ENCODE results near the gene GPR153. TPM values are rescaled to one million over a fixed set of nuclear protein-coding genes. Genes with fewer than 3 reads are reported as not detected.

GPR153 gene
- total RNA-seq, 1 donor from 2014 or later, result 7.2 TPM

- DNase-seq (ENCODE audit: low spot score), result no peak
Measured at GRCh38 chr1:6269720-6270400, 9.0 kb upstream of the GPR153 start.

- no peak for DNase-seq (ENCODE audit: low spot score)
Measured at GRCh38 chr1:6269296-6269695, 8.4 kb upstream of the GPR153 start.

DNA sequence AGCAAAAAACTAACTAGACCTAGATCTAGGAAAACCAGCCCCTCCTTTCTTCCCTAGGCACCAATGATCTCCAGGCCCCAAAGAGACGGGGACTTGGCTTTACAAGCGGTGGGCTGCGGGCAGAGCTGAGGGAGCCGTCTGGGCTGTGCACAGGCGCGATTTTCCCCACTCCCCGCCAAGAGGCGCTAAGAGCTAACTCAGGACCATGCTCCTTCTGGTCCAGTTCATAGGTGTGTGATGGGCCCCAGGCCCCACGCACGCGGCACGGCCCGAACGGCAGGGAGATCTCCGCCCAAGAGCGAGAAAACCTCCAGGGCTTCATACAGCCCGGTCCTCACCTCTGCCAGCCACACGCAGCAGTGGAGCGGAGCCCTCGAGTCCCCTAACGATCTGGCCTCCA is 7.5 kb upstream of the GPR153 start:
- DNase-seq (ENCODE audit: low spot score), result no peak

- DNase-seq (ENCODE audit: low spot score), result no peak
Measured at GRCh38 chr1:6267686-6268322, 6.9 kb upstream of the GPR153 start.

DNA sequence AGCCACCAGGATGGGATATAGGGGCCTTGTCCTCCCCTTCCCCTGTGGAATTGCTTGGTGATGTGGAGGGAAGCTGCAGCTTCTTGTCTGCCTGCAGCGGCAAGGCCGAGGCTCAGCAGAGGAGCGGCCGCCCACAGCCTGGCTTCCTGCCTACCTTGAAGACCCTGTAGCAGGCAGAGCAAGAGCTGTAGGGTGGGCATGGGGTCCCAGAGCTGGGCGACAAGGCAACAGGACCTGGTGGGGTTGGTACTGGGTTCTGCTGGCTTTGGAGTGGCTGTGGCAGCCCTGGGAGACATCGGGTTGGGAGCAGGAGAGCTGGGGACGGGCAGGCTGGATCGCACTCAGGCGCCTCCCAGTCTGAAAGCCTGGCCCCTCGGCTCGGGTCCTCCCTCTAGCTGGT is 5.7 kb upstream of the GPR153 start:
- no peak for DNase-seq (ENCODE audit: low spot score)

GRCh38 chr1:6265151-6265550 is 4.3 kb upstream of the GPR153 start:
- DNase-seq (ENCODE audit: low spot score), result no peak

DNA sequence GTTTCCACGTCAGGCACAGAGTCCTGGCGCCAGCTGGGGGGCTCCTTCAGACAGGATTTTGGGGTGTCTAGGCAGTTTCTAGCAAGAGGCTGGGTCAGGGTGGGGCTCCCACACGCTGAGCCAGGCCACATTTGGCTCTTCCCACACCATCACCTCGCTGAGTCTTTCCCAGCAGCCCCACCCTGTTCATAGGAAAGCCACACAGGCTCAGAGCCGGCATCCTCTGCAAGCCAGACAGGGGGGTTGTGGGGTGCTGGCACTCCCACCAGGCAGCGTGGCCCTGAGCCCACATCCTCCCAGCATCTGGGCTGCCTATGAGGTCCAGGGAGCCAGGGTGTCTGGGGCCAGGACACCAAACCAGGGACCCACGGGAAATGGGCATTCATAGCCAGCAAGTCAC is 2.8 kb upstream of the GPR153 start:
- no peak for DNase-seq (ENCODE audit: low spot score)

DNA sequence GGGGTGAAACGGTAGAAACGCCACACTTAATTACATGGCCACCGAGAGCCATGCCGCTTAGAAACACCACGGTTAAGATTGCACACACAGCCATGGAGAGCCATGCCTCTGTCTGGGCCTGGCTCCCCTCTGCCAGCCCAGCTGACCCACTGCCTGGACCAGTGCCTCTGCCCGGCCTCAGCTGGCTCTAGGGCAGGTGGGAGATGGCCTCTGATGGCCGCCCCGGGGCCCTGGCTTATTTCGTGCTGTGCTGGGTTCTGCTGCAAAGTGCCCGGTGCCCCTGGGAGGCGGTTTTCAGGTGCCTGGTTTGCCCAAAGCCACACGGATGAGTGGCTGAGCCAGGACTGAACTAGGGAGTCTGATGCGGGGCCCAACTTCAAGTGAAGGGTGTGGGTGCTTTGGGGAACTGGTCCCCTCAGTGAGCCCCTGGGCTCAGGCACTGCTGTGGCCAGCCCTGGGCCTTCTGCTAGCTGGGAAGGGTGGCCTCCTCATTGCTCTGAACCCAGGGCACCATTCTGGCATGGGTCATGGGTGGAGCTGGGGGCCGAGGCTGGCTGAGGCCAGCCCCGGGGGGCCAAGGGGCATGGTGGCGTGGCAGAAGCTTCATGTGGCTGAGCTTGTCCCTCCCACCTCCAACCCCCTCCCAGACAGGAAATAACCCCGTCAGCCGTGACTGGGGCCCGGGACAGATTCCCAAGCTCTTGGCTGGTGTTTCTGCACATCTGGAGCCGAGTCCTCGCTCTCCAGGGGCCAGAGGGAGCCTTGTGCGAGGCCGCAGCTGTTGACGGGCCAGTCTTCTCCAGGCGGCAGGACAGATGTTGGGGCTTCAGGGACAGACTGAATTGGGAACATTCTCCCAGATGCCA is 1.9 kb upstream of the GPR153 start:
- no peak for DNase-seq (ENCODE audit: low spot score)

DNA sequence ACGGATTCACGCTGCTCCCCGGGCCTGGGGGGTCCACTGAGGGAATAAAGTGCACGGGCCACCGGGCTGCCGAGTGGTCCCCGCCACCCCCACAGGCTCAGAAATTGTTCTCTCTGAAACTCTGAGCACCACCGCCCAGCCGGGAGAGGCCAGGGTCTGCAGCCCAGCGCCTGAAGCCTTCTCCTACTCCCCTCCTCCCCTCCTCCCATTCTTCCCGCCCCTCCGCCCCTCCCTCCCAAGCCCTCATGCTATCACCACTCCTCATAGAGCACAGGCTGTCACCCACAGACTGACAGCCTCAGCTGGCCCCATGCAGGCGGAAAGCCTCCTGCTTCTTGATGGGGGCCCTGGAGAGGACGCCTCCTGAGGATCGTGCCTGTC is 707 bp upstream of the GPR153 start:
- no peak for DNase-seq (ENCODE audit: low spot score)

DNA sequence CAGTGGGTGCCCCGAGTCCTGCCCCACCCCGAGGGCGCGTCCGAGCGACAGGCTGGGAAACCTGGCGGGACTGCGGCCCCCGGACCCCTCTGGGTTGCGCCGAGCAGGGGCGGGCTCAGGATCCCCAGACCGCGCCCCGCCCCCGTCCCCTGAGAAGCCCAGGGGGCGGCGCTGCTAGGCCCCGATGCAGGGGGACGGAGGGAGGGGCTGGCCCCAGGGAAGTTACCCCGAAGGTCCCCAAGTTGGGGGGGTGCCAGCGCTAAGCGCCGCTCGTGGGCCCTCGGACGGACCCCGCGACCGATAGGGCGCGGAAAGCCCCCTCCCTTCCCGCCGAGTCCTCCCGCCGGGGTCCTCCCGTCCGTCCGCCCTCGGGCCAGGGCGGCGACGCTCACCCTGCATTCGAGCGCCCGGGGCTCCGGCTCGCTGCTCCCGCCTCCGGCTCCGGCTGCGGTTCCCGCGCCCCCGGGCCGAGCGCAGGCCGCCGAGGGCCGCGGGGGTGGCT is 414 bp downstream of the GPR153 start:
- DNase-seq (ENCODE audit: low spot score), result no peak

DNA sequence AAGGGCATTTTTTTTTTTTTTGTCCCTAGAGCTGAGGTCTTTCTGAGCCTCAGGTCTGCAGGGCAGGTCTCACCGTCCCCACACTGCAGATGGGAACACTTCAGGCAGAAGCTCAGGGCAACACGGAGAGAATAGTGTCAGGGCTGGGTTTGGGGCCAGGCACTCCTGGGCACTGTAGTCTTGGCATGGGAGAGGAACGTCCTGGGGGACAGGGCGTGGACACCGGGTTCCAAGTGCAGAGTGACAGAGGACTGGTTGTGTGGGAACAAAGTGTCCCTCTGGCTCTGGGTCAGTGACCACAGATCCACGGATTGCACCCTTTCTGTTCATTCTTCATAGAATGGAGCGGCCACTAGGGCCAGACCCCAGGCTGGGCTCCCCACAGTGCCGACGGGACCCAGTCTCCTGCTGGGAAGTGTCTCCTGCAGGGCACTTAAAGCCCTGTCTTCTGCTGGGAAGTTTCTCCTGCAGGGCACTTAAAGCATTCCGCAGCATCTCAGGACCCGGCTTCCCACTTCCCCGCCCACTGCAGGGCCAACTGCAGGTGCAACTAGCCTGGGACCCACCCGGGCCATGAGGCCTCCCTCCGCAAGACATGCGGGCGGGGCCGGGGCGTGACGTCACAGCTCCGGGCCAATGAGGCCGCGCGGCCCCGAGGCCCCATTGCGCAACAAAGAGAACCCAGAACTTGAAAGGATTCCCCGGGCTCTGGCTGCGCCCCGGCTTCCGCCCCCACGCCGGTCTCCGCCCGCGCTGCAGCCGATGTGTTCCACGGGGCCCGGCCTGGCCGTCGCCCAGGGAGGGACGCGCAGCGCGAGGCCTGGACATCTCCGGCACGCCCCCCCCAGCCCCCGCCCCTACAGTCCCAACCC is 1.2 kb downstream of the GPR153 start:
- DNase-seq (ENCODE audit: low spot score), result peak; percentile 82

GRCh38 chr1:6258675-6259074 is 2.2 kb downstream of the GPR153 start:
- no peak for DNase-seq (ENCODE audit: low spot score)

GRCh38 chr1:6257541-6258069 is 3.3 kb downstream of the GPR153 start:
- DNase-seq (ENCODE audit: low spot score), result no peak

- no peak for DNase-seq (ENCODE audit: low spot score)
Measured at GRCh38 chr1:6256645-6257044, 4.3 kb downstream of the GPR153 start.

DNA sequence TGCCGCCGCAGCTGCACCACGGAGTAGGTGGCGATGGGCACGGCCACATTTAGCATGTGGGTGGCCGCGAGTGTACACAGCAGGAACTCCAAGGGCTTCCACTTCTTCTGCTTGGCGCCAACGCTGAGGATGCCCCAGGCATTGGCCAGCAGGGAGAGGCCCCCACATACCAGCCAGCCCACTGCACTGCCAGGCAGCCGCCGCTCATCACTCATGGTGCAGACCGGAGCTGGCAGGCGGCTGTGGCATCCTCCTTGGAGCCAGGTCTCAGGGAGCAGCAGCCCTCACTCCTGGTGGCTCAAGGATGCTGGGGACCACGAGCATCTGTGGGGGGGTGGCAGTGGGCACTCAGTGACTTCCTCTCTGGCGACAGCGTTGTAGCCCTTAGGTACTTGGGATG is 6.2 kb downstream of the GPR153 start:
- no peak for DNase-seq (ENCODE audit: low spot score)

DNA sequence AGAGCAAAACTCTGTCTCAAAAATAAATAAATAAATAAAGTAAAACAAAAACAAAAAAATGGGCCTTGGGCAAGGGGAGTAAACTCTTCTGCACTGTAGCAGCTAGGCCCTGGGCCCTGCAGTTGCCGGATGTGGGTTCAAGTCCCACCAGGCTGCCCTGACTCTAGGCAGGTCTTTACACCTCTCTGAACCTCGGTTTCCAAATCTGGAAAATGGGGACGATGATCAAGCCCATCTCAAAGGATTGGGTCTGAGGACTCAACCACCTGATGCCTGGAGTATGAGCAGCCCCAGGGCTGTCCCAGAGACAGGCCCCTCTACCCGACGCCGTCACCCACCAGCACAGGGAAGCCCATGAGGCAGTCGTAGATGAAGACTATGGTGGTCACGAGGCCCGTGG is 7.5 kb downstream of the GPR153 start:
- no peak for DNase-seq (ENCODE audit: low spot score)

DNA sequence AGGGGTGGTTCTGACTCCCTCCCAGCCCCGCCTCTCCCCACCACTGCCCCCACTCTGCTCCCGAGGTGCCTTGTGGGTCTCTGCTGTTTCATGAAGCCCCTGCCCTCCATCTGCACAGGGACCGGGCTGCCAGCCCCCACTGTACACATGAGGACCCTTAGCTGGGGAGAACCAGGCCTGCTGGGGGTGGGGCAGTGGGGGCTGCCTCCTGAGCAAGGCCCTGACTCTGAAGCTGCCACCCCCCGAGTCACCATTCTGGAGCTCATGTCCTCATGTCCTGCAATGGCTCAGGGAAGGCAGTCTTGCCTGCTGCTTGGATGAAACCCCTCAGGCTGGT is 8.6 kb downstream of the GPR153 start:
- no peak for DNase-seq (ENCODE audit: low spot score)

DNA sequence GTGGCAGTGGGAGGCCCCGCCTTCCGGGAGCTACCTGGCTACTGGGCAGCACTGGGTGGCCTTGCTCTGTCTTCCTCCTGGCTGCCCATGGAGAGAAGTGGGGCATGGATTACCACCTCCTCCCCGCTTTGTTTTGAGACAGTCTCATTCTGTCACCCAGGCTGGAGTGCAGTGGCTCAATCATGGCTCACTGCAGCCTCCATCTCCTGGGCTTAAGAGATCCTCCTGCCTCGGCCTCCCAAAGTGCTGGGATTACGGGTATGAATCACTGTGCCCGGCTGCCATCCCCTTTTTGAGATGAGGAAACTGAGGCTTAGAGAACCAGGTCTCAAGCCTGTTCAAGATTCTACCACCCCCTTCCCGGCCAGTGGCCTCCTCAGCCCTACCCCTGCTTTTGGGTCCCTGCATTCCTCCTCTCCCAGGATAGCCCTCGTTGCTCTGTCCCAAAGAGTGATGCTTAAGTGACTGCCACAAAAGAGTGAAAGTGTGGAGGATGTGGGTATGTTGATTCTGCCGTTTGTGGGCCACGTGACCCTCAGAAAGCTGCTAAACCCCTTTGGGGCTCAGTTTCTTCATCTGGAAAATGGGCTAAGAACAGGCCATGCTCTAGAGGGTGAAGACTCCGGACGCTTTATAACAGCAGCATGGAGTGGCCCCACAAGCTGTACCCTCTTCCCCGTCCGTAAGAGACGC is 9.1 kb downstream of the GPR153 start:
- no peak for DNase-seq (ENCODE audit: low spot score)

- no peak for DNase-seq (ENCODE audit: low spot score)
Measured at GRCh38 chr1:6251233-6251632, 9.7 kb downstream of the GPR153 start.

DNA sequence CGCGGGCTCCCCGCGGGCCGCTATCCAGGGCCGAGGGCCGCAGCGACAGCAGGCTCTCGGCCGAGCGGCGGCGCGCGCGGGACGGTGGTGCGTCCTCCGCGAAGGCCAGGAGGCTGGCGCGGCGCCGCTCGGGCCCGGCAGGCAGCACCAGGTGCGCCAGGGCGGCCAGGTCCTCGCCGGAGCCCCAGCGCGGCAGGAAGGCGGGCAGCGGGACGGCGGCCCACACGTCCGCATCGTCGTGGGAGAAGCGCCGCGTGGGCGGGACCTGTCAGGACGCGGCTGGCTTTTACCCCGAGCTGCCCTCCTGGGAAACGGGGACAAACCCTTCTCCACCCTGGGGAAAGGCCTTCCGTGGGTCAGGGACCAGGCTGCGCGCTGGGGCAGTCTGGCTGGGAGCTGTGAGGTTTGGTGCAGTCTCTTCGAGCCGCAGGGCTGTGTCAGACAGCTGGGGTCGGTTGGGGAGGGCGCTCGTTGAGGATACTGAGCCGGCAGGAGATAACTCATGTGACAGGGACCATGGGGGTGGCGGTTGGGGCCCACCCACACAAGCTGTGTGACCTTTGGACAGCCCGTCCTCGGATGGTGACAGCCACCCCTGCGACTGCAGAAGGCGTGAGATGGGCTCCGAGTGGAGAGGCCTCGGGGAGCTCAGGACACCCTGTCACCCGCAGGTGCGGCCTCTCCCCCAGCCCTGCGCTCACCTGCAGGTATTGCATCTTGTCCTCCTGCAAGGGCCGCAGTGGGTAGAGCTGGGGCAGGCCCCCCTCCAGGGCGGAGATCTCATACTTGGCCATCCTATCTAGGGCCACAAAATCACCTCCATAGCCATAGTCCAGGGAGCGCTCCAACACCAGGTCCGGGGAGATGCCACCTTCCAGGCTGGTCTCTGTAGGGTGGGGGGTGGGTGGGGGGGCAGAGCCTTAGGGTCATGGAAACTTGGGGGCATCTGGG is 10.9 kb downstream of the GPR153 start:
- DNase-seq (ENCODE audit: low spot score), result no peak
